HEK293 (cell line): ENCODE measurements around the gene HRAS.
A peak's percentile ranks its signal among the peaks of the same experiment; 100 is the strongest.

ENCODE experiments used
- CTCF ChIP-seq: fragments of 450-650 bp; formaldehyde crosslinking; IDR thresholded peaks from 2 replicates; pipeline ENCODE4 v1.5.1; 2016; ENCODE audit warnings: missing biosample characterization, missing genetic modification characterization
- FEZF1 ChIP-seq: fragments of 450-650 bp; formaldehyde crosslinking; IDR thresholded peaks from 2 replicates; pipeline ENCODE4 v1.5.1; 2016; ENCODE audit warnings: missing biosample characterization, missing genetic modification characterization
- GLI4 ChIP-seq: fragments of 450-650 bp; formaldehyde crosslinking; IDR thresholded peaks from 2 replicates; pipeline ENCODE4 v1.5.1; 2016; ENCODE audit warnings: missing biosample characterization, missing genetic modification characterization
- HIC1 ChIP-seq: fragments of 450-650 bp; formaldehyde crosslinking; IDR thresholded peaks from 2 replicates; pipeline ENCODE4 v1.5.1; 2016; ENCODE audit warnings: missing biosample characterization, missing genetic modification characterization
- IKZF3 ChIP-seq: fragments of 450-650 bp; IDR thresholded peaks from 2 replicates; pipeline ENCODE4 v1.5.0; 2018; ENCODE audit warnings: missing biosample characterization, mild to moderate bottlenecking, missing genetic modification characterization, moderate library complexity
- PRDM1 ChIP-seq: fragments of 450-650 bp; formaldehyde crosslinking; IDR thresholded peaks from 2 replicates; pipeline ENCODE4; 2016; ENCODE audit warnings: missing biosample characterization, missing genetic modification characterization
- REPIN1 ChIP-seq: fragments of 450-650 bp; formaldehyde crosslinking; IDR thresholded peaks from 2 replicates; pipeline ENCODE4 v1.5.1; 2017; ENCODE audit warnings: missing biosample characterization, missing genetic modification characterization, low read depth
- ZFHX2 ChIP-seq: fragments of 450-650 bp; formaldehyde crosslinking; conservative IDR thresholded peaks from 2 replicates; pipeline ENCODE4 v1.5.1; 2016; ENCODE audit warnings: missing biosample characterization, missing genetic modification characterization
- ZFP69B ChIP-seq: fragments of 450-650 bp; formaldehyde crosslinking; IDR thresholded peaks from 2 replicates; pipeline ENCODE4 v1.5.1; 2016; ENCODE audit warnings: missing biosample characterization, missing genetic modification characterization
- ZNF138 ChIP-seq: fragments of 450-650 bp; formaldehyde crosslinking; IDR thresholded peaks from 2 replicates; pipeline ENCODE4 v1.5.1; 2016; ENCODE audit warnings: missing biosample characterization, missing genetic modification characterization, borderline replicate concordance
- ZNF24 ChIP-seq: fragments of 450-650 bp; formaldehyde crosslinking; IDR thresholded peaks from 2 replicates; pipeline ENCODE4 v1.5.1; 2016; ENCODE audit warnings: missing biosample characterization, missing genetic modification characterization
- ZNF280D ChIP-seq: fragments of 450-650 bp; formaldehyde crosslinking; IDR thresholded peaks from 2 replicates; pipeline ENCODE4 v1.5.1; 2016; ENCODE audit warnings: missing biosample characterization, missing genetic modification characterization
- ZNF324 ChIP-seq: fragments of 450-650 bp; formaldehyde crosslinking; IDR thresholded peaks from 2 replicates; pipeline ENCODE4 v1.5.1; 2016; ENCODE audit warnings: missing biosample characterization, missing genetic modification characterization
- ZNF37A ChIP-seq: fragments of 450-650 bp; IDR thresholded peaks from 2 replicates; pipeline ENCODE4 v1.5.1; 2018; ENCODE audit warnings: missing biosample characterization, missing genetic modification characterization
- ZNF423 ChIP-seq: fragments of 450-650 bp; formaldehyde crosslinking; IDR thresholded peaks from 2 replicates; pipeline ENCODE4 v1.5.1; 2016; ENCODE audit warnings: missing biosample characterization, missing genetic modification characterization
- ZNF48 ChIP-seq: fragments of 450-650 bp; formaldehyde crosslinking; IDR thresholded peaks from 2 replicates; pipeline ENCODE4 v1.5.1; 2016; ENCODE audit warnings: missing biosample characterization, missing genetic modification characterization
- ZNF560 ChIP-seq: fragments of 450-650 bp; formaldehyde crosslinking; IDR thresholded peaks from 2 replicates; pipeline ENCODE4 v1.5.1; 2017; ENCODE audit warnings: missing biosample characterization, missing genetic modification characterization, borderline replicate concordance
- ZNF624 ChIP-seq: fragments of 450-650 bp; formaldehyde crosslinking; IDR thresholded peaks from 2 replicates; pipeline ENCODE4 v1.5.1; 2017; ENCODE audit warnings: missing biosample characterization, missing genetic modification characterization
- ZNF626 ChIP-seq: fragments of 450-650 bp; sonication (Bioruptor Pico); formaldehyde crosslinking; IDR thresholded peaks from 2 replicates; pipeline ENCODE4 v1.5.1; 2018; ENCODE audit warnings: missing biosample characterization, missing genetic modification characterization, inconsistent platforms
- ZNF777 ChIP-seq: fragments of 450-650 bp; formaldehyde crosslinking; IDR thresholded peaks from 2 replicates; pipeline ENCODE4 v1.5.1; 2017; ENCODE audit warnings: missing biosample characterization, missing genetic modification characterization, borderline replicate concordance
- ZNF837 ChIP-seq: fragments of 450-650 bp; formaldehyde crosslinking; IDR thresholded peaks from 2 replicates; pipeline ENCODE4 v1.5.1; 2016; ENCODE audit warnings: missing biosample characterization, missing genetic modification characterization
- ZNF843 ChIP-seq: fragments of 450-650 bp; formaldehyde crosslinking; IDR thresholded peaks from 2 replicates; pipeline ENCODE4 v1.5.1; 2016; ENCODE audit warnings: missing biosample characterization, missing genetic modification characterization
- ZXDB ChIP-seq: fragments of 450-650 bp; formaldehyde crosslinking; IDR thresholded peaks from 2 replicates; pipeline ENCODE4 v1.5.1; 2016; ENCODE audit warnings: missing biosample characterization, missing genetic modification characterization
- TF ChIP-seq, protein P1 (sequence below): fragments of 450-650 bp; formaldehyde crosslinking; optimal IDR thresholded peaks from 2 replicates; pipeline ENCODE3; 2016; ENCODE audit warnings: missing biosample characterization, mild to moderate bottlenecking, missing genetic modification characterization
- TF ChIP-seq, protein P2 (sequence below): fragments of 450-650 bp; formaldehyde crosslinking; IDR thresholded peaks from 2 replicates; pipeline ENCODE4 v1.5.1; 2016; ENCODE audit warnings: missing biosample characterization, missing genetic modification characterization
- TF ChIP-seq, protein P3 (sequence below): fragments of 450-650 bp; formaldehyde crosslinking; IDR thresholded peaks from 2 replicates; pipeline ENCODE4 v1.5.1; 2016; ENCODE audit warnings: missing biosample characterization, missing genetic modification characterization

The HRAS gene

DNA sequence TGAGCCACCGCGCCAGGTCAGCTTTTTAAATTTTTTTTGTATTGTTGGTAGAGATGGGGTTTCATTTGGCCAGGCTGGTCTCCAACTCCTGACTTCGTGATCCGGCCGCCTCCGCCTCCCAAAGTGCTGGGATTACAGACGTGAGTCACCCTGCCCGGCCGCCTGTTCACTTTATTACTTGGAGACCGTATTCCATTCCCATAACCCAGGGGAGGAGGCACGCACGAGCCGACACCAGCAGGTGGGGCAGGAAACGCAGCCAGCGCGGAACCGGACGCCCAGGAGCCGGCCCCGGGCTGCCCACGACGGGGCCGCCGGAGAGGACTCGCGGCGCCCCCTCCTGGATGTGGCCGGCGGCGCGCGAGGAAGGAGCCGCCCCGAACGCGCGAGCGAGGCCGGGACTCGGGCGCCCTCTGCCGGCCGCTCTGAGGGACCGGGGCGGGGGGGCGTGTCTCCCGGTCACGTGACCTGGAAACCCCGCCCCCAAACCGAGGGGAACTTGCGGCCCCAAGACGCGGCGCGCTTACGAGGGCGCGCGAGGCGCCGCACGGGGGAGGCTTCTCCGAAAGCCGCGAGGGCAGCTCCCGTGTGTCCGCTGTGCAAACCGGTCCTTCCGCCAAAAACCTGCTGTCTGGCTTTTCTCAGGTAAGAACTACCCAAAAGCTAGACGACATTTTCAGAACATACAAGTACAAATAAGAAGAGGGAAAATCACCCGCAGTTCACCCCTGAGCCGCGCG, 16.7 kb downstream of the HRAS start (continued):
- TF ChIP-seq FEZF1 (no peak), ZNF624 (tag by site-specific recombination) (no peak), ZNF324 (tag by site-specific recombination) (no peak; the same call in 1 of the 2 replicates), ZXDB (tag by site-specific recombination) (0 out of 2 replicates have a peak, but pooled peaks have one; percentile 17), ZNF48 (tag by site-specific recombination) (no peak), REPIN1 (tag by site-specific recombination) (no peak), ZNF280D (no peak), ZNF777 (tag by site-specific recombination) (no peak), ZNF560 (tag by site-specific recombination) (peak; percentile 82; the same call in 1 of the 2 replicates), ZNF837 (tag by site-specific recombination) (no peak), IKZF3 (tag by site-specific recombination) (peak; percentile 65), ZNF24 (no peak), ZNF843 (no peak), HIC1 (peak; percentile 53; the same call in 1 of the 2 replicates), ZNF138 (no peak), PRDM1 (tag by site-specific recombination) (no peak), ZNF626 (no peak), CTCF (tag by site-specific recombination) (peak; percentile 43; the same call in 1 of the 2 replicates), GLI4 (tag by site-specific recombination) (no peak), ZNF423 (tag by site-specific recombination) (no peak), ZNF37A (tag by site-specific recombination) (no peak), ZFHX2 (tag by site-specific recombination) (peak; percentile 55), ZFP69B (tag by site-specific recombination) (no peak)
- TF ChIP-seq, protein P1, sequence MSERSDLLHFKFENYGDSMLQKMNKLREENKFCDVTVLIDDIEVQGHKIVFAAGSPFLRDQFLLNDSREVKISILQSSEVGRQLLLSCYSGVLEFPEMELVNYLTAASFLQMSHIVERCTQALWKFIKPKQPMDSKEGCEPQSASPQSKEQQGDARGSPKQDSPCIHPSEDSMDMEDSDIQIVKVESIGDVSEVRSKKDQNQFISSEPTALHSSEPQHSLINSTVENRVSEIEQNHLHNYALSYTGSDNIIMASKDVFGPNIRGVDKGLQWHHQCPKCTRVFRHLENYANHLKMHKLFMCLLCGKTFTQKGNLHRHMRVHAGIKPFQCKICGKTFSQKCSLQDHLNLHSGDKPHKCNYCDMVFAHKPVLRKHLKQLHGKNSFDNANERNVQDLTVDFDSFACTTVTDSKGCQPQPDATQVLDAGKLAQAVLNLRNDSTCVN (tag by site-specific recombination): peak; percentile 69
- TF ChIP-seq, protein P2, sequence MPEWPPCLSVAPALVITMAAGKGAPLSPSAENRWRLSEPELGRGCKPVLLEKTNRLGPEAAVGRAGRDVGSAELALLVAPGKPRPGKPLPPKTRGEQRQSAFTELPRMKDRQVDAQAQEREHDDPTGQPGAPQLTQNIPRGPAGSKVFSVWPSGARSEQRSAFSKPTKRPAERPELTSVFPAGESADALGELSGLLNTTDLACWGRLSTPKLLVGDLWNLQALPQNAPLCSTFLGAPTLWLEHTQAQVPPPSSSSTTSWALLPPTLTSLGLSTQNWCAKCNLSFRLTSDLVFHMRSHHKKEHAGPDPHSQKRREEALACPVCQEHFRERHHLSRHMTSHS: no peak
- TF ChIP-seq, protein P3, sequence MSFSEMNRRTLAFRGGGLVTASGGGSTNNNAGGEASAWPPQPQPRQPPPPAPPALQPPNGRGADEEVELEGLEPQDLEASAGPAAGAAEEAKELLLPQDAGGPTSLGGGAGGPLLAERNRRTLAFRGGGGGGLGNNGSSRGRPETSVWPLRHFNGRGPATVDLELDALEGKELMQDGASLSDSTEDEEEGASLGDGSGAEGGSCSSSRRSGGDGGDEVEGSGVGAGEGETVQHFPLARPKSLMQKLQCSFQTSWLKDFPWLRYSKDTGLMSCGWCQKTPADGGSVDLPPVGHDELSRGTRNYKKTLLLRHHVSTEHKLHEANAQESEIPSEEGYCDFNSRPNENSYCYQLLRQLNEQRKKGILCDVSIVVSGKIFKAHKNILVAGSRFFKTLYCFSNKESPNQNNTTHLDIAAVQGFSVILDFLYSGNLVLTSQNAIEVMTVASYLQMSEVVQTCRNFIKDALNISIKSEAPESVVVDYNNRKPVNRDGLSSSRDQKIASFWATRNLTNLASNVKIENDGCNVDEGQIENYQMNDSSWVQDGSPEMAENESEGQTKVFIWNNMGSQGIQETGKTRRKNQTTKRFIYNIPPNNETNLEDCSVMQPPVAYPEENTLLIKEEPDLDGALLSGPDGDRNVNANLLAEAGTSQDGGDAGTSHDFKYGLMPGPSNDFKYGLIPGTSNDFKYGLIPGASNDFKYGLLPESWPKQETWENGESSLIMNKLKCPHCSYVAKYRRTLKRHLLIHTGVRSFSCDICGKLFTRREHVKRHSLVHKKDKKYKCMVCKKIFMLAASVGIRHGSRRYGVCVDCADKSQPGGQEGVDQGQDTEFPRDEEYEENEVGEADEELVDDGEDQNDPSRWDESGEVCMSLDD: no peak
